Measurements from ENCODE around the gene FHL3. TPM values are rescaled to one million over a fixed set of nuclear protein-coding genes. Genes with fewer than 3 reads are reported as not detected.

The FHL3 gene
- total RNA-seq, 1 donor from 2014 or later = 20.0 TPM

DNA sequence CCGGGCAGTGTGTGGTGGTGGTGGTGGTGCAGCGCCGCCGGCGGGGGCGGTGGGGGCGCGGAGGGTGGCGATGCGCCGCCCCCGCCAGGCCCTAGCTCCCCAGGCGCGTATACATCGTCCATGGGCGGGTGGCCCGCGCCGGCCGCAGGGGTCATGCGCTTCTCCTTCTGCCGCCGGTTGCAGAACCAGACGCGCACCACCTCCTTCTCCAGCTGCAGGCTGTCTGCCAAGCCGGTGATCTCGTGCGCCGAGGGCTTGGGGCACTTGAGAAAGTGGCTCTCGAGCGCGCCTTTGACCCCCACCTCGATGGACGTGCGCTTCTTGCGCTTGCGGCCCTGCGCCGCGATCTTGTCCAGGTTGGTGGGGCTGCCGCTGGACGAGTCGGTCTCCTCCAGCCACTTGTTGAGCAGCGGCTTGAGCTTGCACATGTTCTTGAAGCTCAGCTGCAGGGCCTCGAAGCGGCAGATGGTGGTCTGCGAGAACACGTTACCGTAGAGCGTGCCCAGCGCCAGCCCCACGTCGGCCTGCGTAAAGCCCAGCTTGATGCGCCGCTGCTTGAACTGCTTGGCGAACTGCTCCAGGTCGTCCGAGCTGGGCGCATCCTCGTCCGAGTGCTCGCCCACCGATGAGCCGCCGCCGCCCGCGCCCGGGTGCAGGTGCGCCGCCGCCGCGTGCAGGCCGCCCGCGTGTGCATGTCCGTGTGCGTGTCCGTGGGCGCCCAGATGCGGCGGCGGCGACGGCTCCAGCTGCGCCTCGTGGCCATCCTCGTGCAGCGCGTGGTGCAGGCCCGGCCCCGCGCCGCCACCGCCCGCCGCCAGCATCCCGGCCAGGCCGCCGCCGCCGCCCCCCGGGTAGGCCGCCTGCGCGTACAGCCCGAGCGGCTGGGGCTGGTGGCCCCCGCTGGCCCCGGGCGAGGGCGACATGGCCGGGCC lies 40.4 kb upstream of the FHL3 start:
- peak; percentile 70 for DNase-seq
- peaks cover 15% of the 10 kb centered on the region for H3K4me1 Mint-ChIP-seq (ENCODE audit: low read depth, unreplicated experiment)
- H3K36me3 Mint-ChIP-seq (ENCODE audit: unreplicated experiment) = no peaks in the 10 kb centered on the region
- H3K4me3 Mint-ChIP-seq (ENCODE audit: unreplicated experiment) = peak overlapping the region; percentile 77
- peaks cover 7% of the 10 kb centered on the region for H3K9me3 Mint-ChIP-seq (ENCODE audit: unreplicated experiment)
- TF ChIP-seq, protein P1, sequence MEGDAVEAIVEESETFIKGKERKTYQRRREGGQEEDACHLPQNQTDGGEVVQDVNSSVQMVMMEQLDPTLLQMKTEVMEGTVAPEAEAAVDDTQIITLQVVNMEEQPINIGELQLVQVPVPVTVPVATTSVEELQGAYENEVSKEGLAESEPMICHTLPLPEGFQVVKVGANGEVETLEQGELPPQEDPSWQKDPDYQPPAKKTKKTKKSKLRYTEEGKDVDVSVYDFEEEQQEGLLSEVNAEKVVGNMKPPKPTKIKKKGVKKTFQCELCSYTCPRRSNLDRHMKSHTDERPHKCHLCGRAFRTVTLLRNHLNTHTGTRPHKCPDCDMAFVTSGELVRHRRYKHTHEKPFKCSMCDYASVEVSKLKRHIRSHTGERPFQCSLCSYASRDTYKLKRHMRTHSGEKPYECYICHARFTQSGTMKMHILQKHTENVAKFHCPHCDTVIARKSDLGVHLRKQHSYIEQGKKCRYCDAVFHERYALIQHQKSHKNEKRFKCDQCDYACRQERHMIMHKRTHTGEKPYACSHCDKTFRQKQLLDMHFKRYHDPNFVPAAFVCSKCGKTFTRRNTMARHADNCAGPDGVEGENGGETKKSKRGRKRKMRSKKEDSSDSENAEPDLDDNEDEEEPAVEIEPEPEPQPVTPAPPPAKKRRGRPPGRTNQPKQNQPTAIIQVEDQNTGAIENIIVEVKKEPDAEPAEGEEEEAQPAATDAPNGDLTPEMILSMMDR (IDR thresholded peaks at IDR 0.05; ENCODE audit: partially characterized antibody, unreplicated experiment) = no peak
- H3K27ac Mint-ChIP-seq (ENCODE audit: unreplicated experiment) = no peak overlapping the region
- peaks cover 25% of the 10 kb centered on the region for H3K27me3 Mint-ChIP-seq (ENCODE audit: unreplicated experiment)

DNA sequence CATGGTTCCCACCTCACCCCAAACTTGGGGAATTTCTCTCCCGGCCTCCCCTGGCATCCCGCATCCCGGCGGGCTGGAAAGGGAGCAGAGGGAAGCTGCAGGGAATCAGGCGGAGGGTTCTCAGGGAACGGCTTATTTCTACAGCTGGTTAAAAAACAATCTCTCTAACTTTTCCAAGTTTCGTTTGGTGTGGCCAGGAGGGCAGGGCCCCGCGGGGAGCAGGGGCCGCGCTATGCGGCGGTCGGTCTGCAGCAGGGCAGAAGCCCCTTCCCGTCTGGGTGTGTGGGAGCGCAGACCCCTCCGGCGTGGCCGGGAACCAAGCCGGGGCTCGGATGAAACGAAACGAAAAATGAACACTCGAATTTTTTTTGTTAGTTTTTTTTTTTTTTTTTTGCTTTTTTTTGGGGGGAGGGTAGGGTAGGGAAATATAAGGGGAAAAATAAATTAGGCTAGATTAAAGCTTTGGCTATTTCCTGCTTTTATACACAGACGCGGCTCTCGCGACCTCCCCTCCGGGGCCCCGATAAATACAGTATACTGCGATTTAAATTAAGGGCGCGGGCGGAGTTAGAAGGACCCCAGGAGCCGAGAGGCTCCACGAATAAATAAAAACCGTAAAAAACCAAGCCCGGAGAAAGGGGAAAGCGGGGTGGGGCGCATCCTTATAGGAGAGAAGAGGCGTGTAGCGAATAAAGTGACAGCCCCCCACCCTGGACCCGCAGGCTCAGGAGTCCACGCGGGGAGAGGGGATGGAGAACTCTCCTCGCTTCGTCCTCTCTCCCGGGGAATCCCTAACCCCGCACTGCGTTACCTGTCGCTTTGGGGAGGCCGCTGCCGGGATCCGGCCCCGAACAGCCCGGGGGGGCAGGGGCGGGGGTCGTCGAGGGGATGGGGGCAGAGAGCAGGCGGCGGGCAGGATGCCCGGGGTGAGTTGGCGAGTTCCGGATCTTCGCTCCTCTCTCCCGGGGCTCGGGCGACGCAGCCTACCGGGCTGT lies 39.2 kb upstream of the FHL3 start:
- Mint-ChIP-seq H3K27ac (ENCODE audit: unreplicated experiment) (peak overlapping the region; percentile 55), H3K4me1 (ENCODE audit: low read depth, unreplicated experiment) (peaks cover 11% of the 10 kb centered on the region), H3K36me3 (ENCODE audit: unreplicated experiment) (no peaks in the 10 kb centered on the region), H3K9me3 (ENCODE audit: unreplicated experiment) (peaks cover 7% of the 10 kb centered on the region), H3K27me3 (ENCODE audit: unreplicated experiment) (peaks cover 29% of the 10 kb centered on the region), H3K4me3 (ENCODE audit: unreplicated experiment) (peak overlapping the region; percentile 92)
- TF ChIP-seq, protein P1 (IDR thresholded peaks at IDR 0.05; ENCODE audit: partially characterized antibody, unreplicated experiment) = no peak
- DNase-seq = no peak

DNA sequence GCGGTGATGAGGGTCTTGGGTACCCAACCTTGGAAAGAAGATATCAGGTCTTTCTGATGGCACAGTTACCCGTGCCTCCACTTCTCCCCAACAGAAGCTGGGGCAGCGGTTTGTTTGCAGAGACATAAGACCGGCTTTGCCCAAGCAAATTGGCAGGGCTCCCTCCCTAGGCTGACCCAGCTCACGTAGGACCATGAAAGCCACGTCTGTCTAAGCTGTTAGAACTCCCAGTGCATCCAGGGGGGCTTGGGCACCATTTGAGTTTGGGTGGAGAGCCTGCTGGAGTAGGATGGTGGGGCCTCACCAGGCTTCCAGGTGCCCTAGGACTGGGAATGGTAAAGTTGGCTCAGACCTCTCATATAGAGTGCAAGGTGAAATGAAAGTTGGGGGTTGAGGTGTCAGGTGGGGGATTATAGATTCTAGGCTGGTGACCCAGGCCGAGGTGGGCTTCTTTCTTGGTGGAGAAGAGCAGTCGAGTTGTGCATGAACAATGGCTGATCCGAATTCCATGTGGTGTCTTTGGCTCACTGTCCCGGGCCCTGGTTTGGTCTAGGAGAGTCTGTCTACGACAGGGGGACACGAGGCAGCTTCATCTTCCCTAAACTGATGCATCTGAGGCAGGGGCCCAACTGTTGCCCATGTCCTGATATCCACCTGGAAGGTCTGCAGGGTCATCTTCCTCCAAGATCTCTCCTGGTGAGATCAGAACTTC lies 37.9 kb upstream of the FHL3 start:
- DNase-seq = no peak
- H3K27me3 Mint-ChIP-seq (ENCODE audit: unreplicated experiment) = peaks cover 26% of the 10 kb centered on the region
- TF ChIP-seq, protein P1 (IDR thresholded peaks at IDR 0.05; ENCODE audit: partially characterized antibody, unreplicated experiment) = no peak
- H3K36me3 Mint-ChIP-seq (ENCODE audit: unreplicated experiment) = no peaks in the 10 kb centered on the region
- H3K4me1 Mint-ChIP-seq (ENCODE audit: low read depth, unreplicated experiment) = peaks cover 16% of the 10 kb centered on the region
- peak overlapping the region; percentile 72 for H3K4me3 Mint-ChIP-seq (ENCODE audit: unreplicated experiment)
- H3K9me3 Mint-ChIP-seq (ENCODE audit: unreplicated experiment) = peaks cover 3% of the 10 kb centered on the region
- peak overlapping the region; percentile 22 for H3K27ac Mint-ChIP-seq (ENCODE audit: unreplicated experiment)

DNA sequence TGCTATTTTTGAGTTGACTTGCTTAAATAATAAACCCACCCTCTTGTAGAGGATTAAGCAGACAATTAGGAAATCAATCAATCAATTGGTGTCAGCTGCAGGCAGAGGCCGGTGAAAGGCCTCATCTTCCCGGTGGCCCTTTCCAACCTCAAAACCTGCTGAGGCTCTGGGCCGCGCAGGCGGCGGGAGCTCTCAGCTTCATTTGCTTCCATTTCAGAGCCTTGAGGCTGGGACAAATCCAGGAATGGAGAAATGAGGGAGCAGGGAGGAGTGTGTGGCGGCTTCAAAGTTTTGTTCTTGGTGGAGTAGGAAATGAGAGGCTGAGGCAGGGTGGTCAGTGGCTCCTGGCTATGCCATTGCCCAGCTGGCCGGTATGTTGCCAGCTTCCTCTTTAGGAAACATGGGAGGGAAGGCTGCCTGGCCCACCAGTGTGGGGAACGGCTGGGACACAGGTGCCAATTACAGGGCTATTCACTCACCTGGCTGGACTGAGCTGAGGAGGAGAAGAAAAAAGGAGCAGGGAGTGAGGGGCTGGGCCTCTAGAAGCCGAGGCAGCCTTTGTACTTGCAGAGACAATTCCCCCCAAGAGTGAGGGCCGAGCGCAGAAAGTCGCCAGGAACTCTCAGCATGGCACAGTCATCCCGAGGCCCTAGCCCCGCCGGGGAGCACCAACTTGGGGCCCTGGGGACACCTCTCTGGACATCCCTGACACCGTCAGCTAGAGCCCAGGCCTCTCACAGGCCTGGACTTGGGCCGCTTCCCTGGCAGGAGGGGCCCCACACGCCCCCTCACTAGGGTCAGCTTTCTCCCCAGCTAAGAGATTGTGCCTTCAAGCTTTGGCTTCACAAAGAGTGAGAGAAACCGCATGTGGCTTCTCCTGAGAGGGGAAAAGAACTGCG lies 36.9 kb upstream of the FHL3 start:
- Mint-ChIP-seq H3K36me3 (ENCODE audit: unreplicated experiment) (no peaks in the 10 kb centered on the region), H3K9me3 (ENCODE audit: unreplicated experiment) (peaks cover 3% of the 10 kb centered on the region), H3K27me3 (ENCODE audit: unreplicated experiment) (peaks cover 19% of the 10 kb centered on the region), H3K4me3 (ENCODE audit: unreplicated experiment) (peak overlapping the region; percentile 72), H3K4me1 (ENCODE audit: low read depth, unreplicated experiment) (peaks cover 16% of the 10 kb centered on the region), H3K27ac (ENCODE audit: unreplicated experiment) (no peak overlapping the region)
- no peak for DNase-seq
- TF ChIP-seq, protein P1 (IDR thresholded peaks at IDR 0.05; ENCODE audit: partially characterized antibody, unreplicated experiment) = no peak
